ENCODE measurements around the gene MLLT6. TPM values are rescaled to one million over a fixed set of nuclear protein-coding genes. Genes with fewer than 3 reads are reported as not detected.

MLLT6 gene
- total RNA-seq, 4 donors from 2014 or later: 62.7 to 83.6 (median 73.0) TPM

DNA sequence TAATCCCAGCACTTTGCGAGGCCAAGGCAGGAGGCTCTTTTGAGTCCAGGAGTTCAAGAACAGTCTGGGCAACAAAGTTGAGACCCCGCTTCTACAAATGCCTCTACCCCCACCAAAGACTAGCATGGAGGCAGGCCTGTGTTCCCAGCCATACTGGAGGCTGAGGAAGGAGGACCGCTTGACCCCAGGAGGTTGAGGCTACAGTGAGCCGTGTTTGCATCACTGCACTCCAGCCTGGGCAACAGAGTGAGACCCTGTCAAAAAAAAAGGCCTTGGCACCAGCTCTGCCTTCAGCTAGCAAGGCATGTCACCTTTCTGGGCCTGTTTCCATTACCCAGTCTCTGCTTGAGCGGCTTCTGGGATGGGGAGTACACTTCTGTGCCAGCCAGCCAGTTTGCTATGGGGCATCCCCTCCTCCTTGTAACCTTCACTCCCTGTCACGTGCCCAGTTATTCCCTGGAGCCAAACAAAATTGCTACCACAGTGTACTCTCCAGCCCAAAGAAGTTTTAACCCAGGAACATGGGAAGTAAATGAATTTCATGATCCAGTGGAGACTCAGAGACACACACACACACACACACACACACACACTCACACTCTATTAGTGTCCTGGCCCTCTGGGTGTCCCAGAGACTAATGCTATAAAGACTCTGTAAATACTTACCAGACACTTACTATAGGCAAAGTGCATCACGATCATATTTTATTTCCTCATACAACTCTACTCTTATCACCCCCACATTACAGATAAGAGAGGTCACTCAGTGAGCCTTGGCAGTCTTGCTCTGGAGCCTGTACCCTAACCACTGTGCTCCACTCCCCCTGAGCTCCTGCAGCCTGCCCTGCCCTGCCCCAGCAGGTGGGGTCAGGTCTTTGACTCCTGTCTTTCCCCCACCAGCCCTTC is 27.6 kb downstream of the MLLT6 start:
- intact Hi-C loops (cut with DNase I): loop anchor here (5.0 to 10.0 kb wide), 2 partner anchors 40 to 62 kb away; partner anchors contain the start of gene PIP4K2B
- TF ChIP-seq, protein P1, sequence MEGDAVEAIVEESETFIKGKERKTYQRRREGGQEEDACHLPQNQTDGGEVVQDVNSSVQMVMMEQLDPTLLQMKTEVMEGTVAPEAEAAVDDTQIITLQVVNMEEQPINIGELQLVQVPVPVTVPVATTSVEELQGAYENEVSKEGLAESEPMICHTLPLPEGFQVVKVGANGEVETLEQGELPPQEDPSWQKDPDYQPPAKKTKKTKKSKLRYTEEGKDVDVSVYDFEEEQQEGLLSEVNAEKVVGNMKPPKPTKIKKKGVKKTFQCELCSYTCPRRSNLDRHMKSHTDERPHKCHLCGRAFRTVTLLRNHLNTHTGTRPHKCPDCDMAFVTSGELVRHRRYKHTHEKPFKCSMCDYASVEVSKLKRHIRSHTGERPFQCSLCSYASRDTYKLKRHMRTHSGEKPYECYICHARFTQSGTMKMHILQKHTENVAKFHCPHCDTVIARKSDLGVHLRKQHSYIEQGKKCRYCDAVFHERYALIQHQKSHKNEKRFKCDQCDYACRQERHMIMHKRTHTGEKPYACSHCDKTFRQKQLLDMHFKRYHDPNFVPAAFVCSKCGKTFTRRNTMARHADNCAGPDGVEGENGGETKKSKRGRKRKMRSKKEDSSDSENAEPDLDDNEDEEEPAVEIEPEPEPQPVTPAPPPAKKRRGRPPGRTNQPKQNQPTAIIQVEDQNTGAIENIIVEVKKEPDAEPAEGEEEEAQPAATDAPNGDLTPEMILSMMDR (IDR thresholded peaks at IDR 0.05): no peak
- no peak for TF ChIP-seq POLR2AphosphoS5 (IDR thresholded peaks at IDR 0.05)
- TF ChIP-seq EP300 (IDR thresholded peaks at IDR 0.05): no peak
- TF ChIP-seq POLR2A (IDR thresholded peaks at IDR 0.05; ENCODE audit: low read depth): no peak
- WGBS: 73% methylated on average over 7 of the region's 7 CpGs

DNA sequence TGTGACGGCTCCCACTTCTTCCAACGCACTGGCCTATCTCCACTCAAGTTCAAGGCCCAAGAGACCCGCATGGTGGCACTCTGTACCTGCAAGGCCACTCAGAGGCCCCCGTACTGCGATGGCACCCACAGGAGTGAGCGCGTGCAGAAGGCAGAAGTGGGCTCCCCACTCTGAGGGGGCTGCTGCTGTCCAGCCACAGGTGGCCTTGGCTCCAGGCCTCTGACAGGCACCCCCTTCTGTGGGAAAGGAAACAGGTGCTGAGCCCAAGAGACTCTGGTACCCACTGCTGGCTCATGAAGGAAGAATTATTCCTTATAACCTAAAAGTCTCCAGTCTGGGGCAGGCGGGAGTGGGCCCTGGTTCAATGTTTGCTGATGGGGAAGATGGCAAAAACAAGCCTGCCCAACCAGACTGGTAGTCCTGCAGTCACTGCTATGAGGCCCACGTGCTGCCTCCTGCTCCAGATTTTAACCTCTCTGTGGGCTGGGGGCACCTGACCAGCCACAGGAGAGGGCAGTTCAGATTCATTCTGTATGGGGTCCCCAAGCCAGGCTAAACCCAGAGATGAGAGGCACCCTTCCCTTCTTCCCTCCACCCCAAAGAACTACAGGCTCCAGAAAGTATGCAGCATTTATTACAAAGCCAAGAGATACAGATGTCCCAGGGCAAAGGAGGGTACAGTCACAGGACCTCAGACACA is 28.4 kb downstream of the MLLT6 start:
- H3K27ac ChIP-seq (replicated peaks in 1 of 4): peak overlapping the region; percentile 3 to 87 (median 22)
- no peak overlapping the region for H3K4me3 ChIP-seq
- TF ChIP-seq POLR2AphosphoS5 (IDR thresholded peaks at IDR 0.05): no peak
- TF ChIP-seq EP300 (IDR thresholded peaks at IDR 0.05): no peak
- TF ChIP-seq POLR2A (IDR thresholded peaks at IDR 0.05; ENCODE audit: low read depth): no peak
- TF ChIP-seq, protein P1 (IDR thresholded peaks at IDR 0.05): no peak
- H3K4me1 ChIP-seq: peaks cover 52 to 70% (median 63%) of the 10 kb centered on the region in 4 donors
- DNase-seq (ENCODE audit: extremely low spot score): no peak
- H3K27me3 ChIP-seq: no peaks in the 10 kb centered on the region
- H3K36me3 ChIP-seq: peaks cover 16 to 66% (median 47%) of the 10 kb centered on the region in 4 donors
- 81% methylated on average over 8 of the region's 9 CpGs for WGBS
- H3K9me3 ChIP-seq: no peaks in the 10 kb centered on the region
- intact Hi-C loops (cut with DNase I): loop anchor here (5.0 to 10.0 kb wide), 2 partner anchors 41 to 61 kb away; partner anchors contain the start of gene PIP4K2B

More for the DNA sequence above, 27.6 kb downstream of the MLLT6 start:
- peaks cover 10 to 59% (median 39%) of the 10 kb centered on the region in 4 donors for H3K36me3 ChIP-seq
- no peak overlapping the region for H3K4me3 ChIP-seq
- DNase-seq (ENCODE audit: extremely low spot score): no peak
- no peaks in the 10 kb centered on the region for H3K27me3 ChIP-seq
- H3K27ac ChIP-seq (replicated peaks in 1 of 4): peak overlapping the region; percentile 87 to 92 (median 88)
- peaks cover 52 to 70% (median 64%) of the 10 kb centered on the region in 4 donors for H3K4me1 ChIP-seq
- H3K9me3 ChIP-seq: no peaks in the 10 kb centered on the region

DNA sequence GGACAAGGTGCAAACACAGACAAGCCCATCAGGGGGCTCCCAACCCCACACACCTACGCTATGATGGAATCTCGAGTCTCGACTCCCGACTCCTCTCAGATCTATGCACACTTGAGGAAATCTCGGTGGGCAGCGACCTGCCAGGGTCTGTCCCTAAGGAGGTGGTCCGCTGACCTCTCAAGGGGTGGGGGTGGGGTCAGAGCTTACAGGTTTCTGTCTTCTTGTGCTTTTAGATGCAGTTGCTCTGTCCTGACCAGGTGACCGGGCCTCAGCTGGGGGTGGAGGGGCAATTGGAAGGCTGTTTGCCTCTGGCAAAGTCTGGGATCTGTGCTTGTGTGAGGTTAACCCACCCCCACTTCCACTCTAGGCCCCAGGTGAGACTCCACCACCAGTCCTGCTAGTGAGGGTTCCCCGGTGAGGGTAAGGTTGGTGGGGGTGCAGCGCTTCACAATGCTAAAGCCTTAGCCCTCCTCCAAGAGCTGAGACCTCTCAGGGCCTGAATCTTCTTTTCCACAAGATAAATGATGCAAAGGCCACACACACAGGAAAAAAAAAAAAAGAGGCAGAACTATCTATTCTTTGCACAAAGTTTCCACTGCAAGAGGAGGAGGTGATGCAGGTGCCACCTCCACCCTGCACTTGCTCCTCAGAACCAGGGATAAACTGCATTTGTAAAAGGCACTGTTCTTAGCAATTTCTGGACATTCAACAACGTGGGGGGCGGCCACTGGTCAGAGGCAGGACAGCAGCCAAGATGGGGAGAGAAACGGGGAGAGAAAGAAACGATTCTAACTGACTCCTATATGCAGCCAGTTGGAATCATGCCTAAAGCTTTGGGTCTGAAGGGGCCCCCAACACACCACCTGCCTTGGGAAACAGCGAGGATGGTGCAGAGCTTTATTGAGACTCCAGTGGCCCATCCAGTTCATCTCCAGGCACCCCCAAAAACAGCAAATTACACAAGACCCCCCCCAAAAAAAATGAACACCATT is 29.2 kb downstream of the MLLT6 start:
- no peak overlapping the region for H3K4me3 ChIP-seq
- DNase-seq (ENCODE audit: extremely low spot score): no peak
- H3K9me3 ChIP-seq: no peaks in the 10 kb centered on the region
- H3K27ac ChIP-seq (replicated peaks in 1 of 4): peak overlapping the region in 1 of 4 donors; percentile 14
- peaks cover 50 to 61% (median 56%) of the 10 kb centered on the region in 4 donors for H3K4me1 ChIP-seq
- WGBS: 44% methylated on average over 9 of the region's 15 CpGs
- TF ChIP-seq, protein P1 (IDR thresholded peaks at IDR 0.05): peak in 1 of 3 experiments; percentile 16
- no peak for TF ChIP-seq POLR2AphosphoS5 (IDR thresholded peaks at IDR 0.05)
- intact Hi-C loops (cut with DNase I): loop anchor here (5.0 to 10.0 kb wide), 2 partner anchors 42 to 61 kb away; partner anchors contain the start of gene PIP4K2B
- peaks cover 19 to 74% (median 55%) of the 10 kb centered on the region in 4 donors for H3K36me3 ChIP-seq
- H3K27me3 ChIP-seq: no peaks in the 10 kb centered on the region

All from esophagus muscularis mucosa (tissue), 4 donors.